ENCODE data around the gene ZGLP1.
"Not testable (repeated sequence)": the region's sequence is repeated elsewhere in the genome, so short reads cannot be mapped to it uniquely, and the experiment has no call there.

GRCh38 chr19:10336725-10337124 is 27.1 kb upstream of the ZGLP1 start:
- TF ChIP-seq, protein P1, sequence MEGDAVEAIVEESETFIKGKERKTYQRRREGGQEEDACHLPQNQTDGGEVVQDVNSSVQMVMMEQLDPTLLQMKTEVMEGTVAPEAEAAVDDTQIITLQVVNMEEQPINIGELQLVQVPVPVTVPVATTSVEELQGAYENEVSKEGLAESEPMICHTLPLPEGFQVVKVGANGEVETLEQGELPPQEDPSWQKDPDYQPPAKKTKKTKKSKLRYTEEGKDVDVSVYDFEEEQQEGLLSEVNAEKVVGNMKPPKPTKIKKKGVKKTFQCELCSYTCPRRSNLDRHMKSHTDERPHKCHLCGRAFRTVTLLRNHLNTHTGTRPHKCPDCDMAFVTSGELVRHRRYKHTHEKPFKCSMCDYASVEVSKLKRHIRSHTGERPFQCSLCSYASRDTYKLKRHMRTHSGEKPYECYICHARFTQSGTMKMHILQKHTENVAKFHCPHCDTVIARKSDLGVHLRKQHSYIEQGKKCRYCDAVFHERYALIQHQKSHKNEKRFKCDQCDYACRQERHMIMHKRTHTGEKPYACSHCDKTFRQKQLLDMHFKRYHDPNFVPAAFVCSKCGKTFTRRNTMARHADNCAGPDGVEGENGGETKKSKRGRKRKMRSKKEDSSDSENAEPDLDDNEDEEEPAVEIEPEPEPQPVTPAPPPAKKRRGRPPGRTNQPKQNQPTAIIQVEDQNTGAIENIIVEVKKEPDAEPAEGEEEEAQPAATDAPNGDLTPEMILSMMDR (IDR thresholded peaks at IDR 0.05): not testable (repeated sequence)
- not testable (repeated sequence) for TF ChIP-seq POLR2A (IDR thresholded peaks at IDR 0.05)
